GM23338 (cell line): Measurements from ENCODE around the gene TAS2R14. TPM values are rescaled to one million over a fixed set of nuclear protein-coding genes. Genes with fewer than 3 reads are reported as not detected.

ENCODE experiments used
- ATAC-seq: fragments of 200-7000 bp; cut with Tn5 transposase; 3 replicates; pipeline ENCODE4 v1.9.1; 2020
- DNase-seq: peaks from one replicate; pipeline ENCODE4 v3.0.0-alpha.2; 2015; ENCODE audit warnings: low spot score
- H2AFZ ChIP-seq: fragments of 200-600 bp; sonication (generic); 2 replicates; pipeline ENCODE4 v1.8.0; 2016; ENCODE audit warnings: antibody characterized with exemption, mild to moderate bottlenecking, moderate library complexity
- H3F3A ChIP-seq: fragments of 200-600 bp; sonication (generic); replicated peaks from 2 replicates; pipeline ENCODE4 v1.8.0; 2017; ENCODE audit warnings: antibody characterized with exemption, mixed run types, low read depth
- H3K27ac ChIP-seq: fragments of 200-600 bp; sonication (generic); 2 replicates; pipeline ENCODE4 v1.6.1; 2016; ENCODE audit warnings: low read depth
- H3K27me3 ChIP-seq: fragments of 200-600 bp; sonication (generic); 2 replicates; pipeline ENCODE4 v1.8.0; 2016; ENCODE audit warnings: mild to moderate bottlenecking, mixed run types, moderate library complexity; ENCODE audit not compliant: insufficient read depth
- H3K36me3 ChIP-seq: fragments of 200-600 bp; sonication (generic); 2 replicates; pipeline ENCODE4 v1.8.0; 2016; ENCODE audit warnings: mild to moderate bottlenecking; ENCODE audit not compliant: insufficient read depth
- H3K4me1 ChIP-seq: fragments of 200-600 bp; sonication (generic); 2 replicates; pipeline ENCODE4 v1.8.0; 2016; ENCODE audit warnings: mild to moderate bottlenecking, moderate library complexity; ENCODE audit not compliant: insufficient read depth
- H3K4me2 ChIP-seq: fragments of 200-600 bp; sonication (generic); 2 replicates; pipeline ENCODE4 v1.7.1; 2017; ENCODE audit warnings: mixed run types
- H3K4me3 ChIP-seq: fragments of 200-600 bp; sonication (generic); 2 replicates; pipeline ENCODE4 v1.6.1; 2016; ENCODE audit warnings: mixed run types
- H3K79me2 ChIP-seq: fragments of 200-600 bp; sonication (generic); replicated peaks from 2 replicates; pipeline ENCODE4 v1.8.0; 2017; ENCODE audit warnings: mild to moderate bottlenecking; ENCODE audit not compliant: insufficient read depth
- H3K9me2 ChIP-seq: fragments of 200-600 bp; sonication (generic); 2 replicates; pipeline ENCODE4 v1.8.0; 2017; ENCODE audit not compliant: insufficient read depth
- H4K20me1 ChIP-seq: fragments of 200-600 bp; sonication (generic); replicated peaks from 2 replicates; pipeline ENCODE4 v1.8.0; 2017; ENCODE audit warnings: mild to moderate bottlenecking; ENCODE audit not compliant: insufficient read depth
- H3K27ac Mint-ChIP-seq: 2 replicates; pipeline ENCODE4 v1.8.0; 2020; ENCODE audit warnings: inconsistent platforms, mild to moderate bottlenecking, moderate library complexity, mixed read lengths
- H3K27me3 Mint-ChIP-seq: 3 replicates; pipeline ENCODE4 v1.8.0; 2022; ENCODE audit warnings: low read depth, mild to moderate bottlenecking, moderate library complexity, mixed read lengths, inconsistent platforms; ENCODE audit not compliant: insufficient read depth, poor library complexity
- H3K36me3 Mint-ChIP-seq: 3 replicates; pipeline ENCODE4 v1.8.0; 2021; ENCODE audit warnings: low read depth, mild to moderate bottlenecking, inconsistent platforms, moderate library complexity, mixed read lengths
- H3K4me1 Mint-ChIP-seq: 3 replicates; pipeline ENCODE4 v1.8.0; 2020; ENCODE audit warnings: mild to moderate bottlenecking, inconsistent platforms, mixed read lengths
- H3K4me3 Mint-ChIP-seq: 3 replicates; pipeline ENCODE4 v1.8.0; 2021; ENCODE audit warnings: moderate library complexity, mild to moderate bottlenecking, inconsistent platforms, mixed read lengths
- H3K9me3 Mint-ChIP-seq: 3 replicates; pipeline ENCODE4 v1.8.0; 2020; ENCODE audit warnings: moderate library complexity, mild to moderate bottlenecking, inconsistent platforms, mixed read lengths
- CREB1 ChIP-seq: fragments of 250-450 bp; sonication (Bioruptor Pico); IDR thresholded peaks from 2 replicates; pipeline ENCODE4 v1.5.0; 2020; ENCODE audit warnings: low read depth, mild to moderate bottlenecking, moderate library complexity
- ETS1 ChIP-seq: IDR thresholded peaks from 2 replicates; pipeline ENCODE4 v1.6.1; 2016; ENCODE audit warnings: antibody characterized with exemption
- EZH2phosphoT487 ChIP-seq: fragments of 200-600 bp; sonication (generic); IDR thresholded peaks from one replicate; pipeline ENCODE4 v1.8.1; 2018; ENCODE audit warnings: antibody characterized with exemption; ENCODE audit not compliant: unreplicated experiment
- JUNB ChIP-seq: IDR thresholded peaks from one replicate; pipeline ENCODE4 v1.6.1; 2016; ENCODE audit warnings: antibody characterized with exemption; ENCODE audit not compliant: unreplicated experiment
- POLR2AphosphoS5 ChIP-seq: IDR thresholded peaks from 2 replicates; pipeline ENCODE4 v1.6.1; 2016; ENCODE audit warnings: antibody characterized with exemption, low read depth
- ZNF331 ChIP-seq: fragments of 250-450 bp; sonication (Bioruptor Pico); IDR thresholded peaks from 2 replicates; pipeline ENCODE4 v1.5.0; 2020; ENCODE audit warnings: low read depth, mild to moderate bottlenecking, moderate library complexity
- ZNF462 ChIP-seq: fragments of 250-450 bp; sonication (Bioruptor Pico); IDR thresholded peaks from 2 replicates; pipeline ENCODE4 v1.5.0; 2020; ENCODE audit warnings: mild to moderate bottlenecking, moderate library complexity
- polyA plus RNA-seq: library from polyadenylated mRNA; unstranded; fragments of >200 nt; fragmentation: Nextera tagmentation; extraction: Ambion mirVana; gene quantifications from 2 replicates; pipeline ENCODE4 v1.2.1, GENCODE V29; 2016
- total RNA-seq: library from RNA; depleted of rRNA; stranded (reverse); fragments of >200 nt; shearing (Covaris generic); gene quantifications from 2 replicates; pipeline ENCODE4 v1.2.3, GENCODE V29; 2014

The TAS2R14 gene
- total and polyA plus RNA-seq, 2 experiments from 2014 or later = 2.6 to 5.9 TPM

GRCh38 chr12:10986812-10987211 lies 47.7 kb upstream of the TAS2R14 start, which contains the start of gene TAS2R50:
TSS of gene TAS2R50 (minus strand) at chr12:10986912. CDS start at chr12:10986860, 52 bp downstream.
- Histone ChIP-seq H3K9me2 (peaks cover 10% of the 10 kb centered on the region; the same call in 1 of the 2 replicates), H4K20me1 (no peaks in the 10 kb centered on the region), H3K27ac (no peak within 1 kb of the TSS), H3K4me1 (no peaks in the 10 kb centered on the region), H2AFZ (no peak within 1 kb of the TSS), H3K79me2 (no peaks in the 10 kb centered on the region), H3F3A (no peaks in the 10 kb centered on the region), H3K27me3 (no peaks in the 10 kb centered on the region), H3K4me3 (no peak within 1 kb of the TSS), H3K36me3 (no peaks in the 10 kb centered on the region), H3K4me2 (no peak within 1 kb of the TSS)
- no peak within 1 kb of the TSS for H3K27ac Mint-ChIP-seq
- H3K9me3 Mint-ChIP-seq = peaks cover 2% of the 10 kb centered on the region; the same call in 1 of the 3 replicates
- peaks cover 2% of the 10 kb centered on the region for H3K27me3 Mint-ChIP-seq
- ATAC-seq (no peak), DNase-seq (no peak)
- TF ChIP-seq ETS1 = no peak
- no peak within 1 kb of the TSS for H3K4me3 Mint-ChIP-seq
- H3K36me3 Mint-ChIP-seq = peaks cover 9% of the 10 kb centered on the region; the same call in 2 of the 3 replicates
- peaks cover 3% of the 10 kb centered on the region; the same call in 2 of the 3 replicates for H3K4me1 Mint-ChIP-seq

- no peaks in the 10 kb centered on the region for H3K27me3 ChIP-seq
- Mint-ChIP-seq H3K4me1 (peaks cover 15% of the 10 kb centered on the region), H3K4me3 (no peak overlapping the region), H3K36me3 (no peaks in the 10 kb centered on the region), H3K9me3 (no peaks in the 10 kb centered on the region), H3K27me3 (peaks cover 1% of the 10 kb centered on the region), H3K27ac (no peak overlapping the region)
- peaks cover 10% of the 10 kb centered on the region; the same call in 1 of the 2 replicates for H3K9me2 ChIP-seq
- H3K4me2 ChIP-seq = no peak overlapping the region
- no peak overlapping the region for H2AFZ ChIP-seq
- no peaks in the 10 kb centered on the region for H3K36me3 ChIP-seq
- no peaks in the 10 kb centered on the region for H3F3A ChIP-seq
- no peak overlapping the region for H3K4me3 ChIP-seq
- no peak for TF ChIP-seq POLR2AphosphoS5
- TF ChIP-seq ZNF331 (CRISPR knock-in tag) = no peak
- TF ChIP-seq CREB1 (CRISPR knock-in tag) = no peak
- no peak for TF ChIP-seq EZH2phosphoT487
- H3K4me1 ChIP-seq = peaks cover 20% of the 10 kb centered on the region
- no peaks in the 10 kb centered on the region for H3K79me2 ChIP-seq
- ATAC-seq (no peak), DNase-seq (no peak)
- H4K20me1 ChIP-seq = 0 out of 2 replicates have a peak, but pooled peaks cover 5% of the 10 kb centered on the region
- no peak overlapping the region for H3K27ac ChIP-seq
These were observed 43.2 kb upstream of the TAS2R14 start for GRCh38 chr12:10982244-10982643.

- peak overlapping the region; percentile 24 for H3K4me2 ChIP-seq
- no peaks in the 10 kb centered on the region for H3K9me3 Mint-ChIP-seq
- peak; percentile 78 for ATAC-seq
- TF ChIP-seq JUNB (no peak), EZH2phosphoT487 (no peak), ZNF462 (no peak), POLR2AphosphoS5 (no peak)
These were observed 35.9 kb upstream of the TAS2R14 start for GRCh38 chr12:10974965-10975364.

More at GRCh38 chr12:10974965-10975364, 35.9 kb upstream of the TAS2R14 start:
- Histone ChIP-seq H3F3A (no peaks in the 10 kb centered on the region), H3K4me1 (peaks cover 47% of the 10 kb centered on the region), H2AFZ (no peak overlapping the region), H3K27me3 (no peaks in the 10 kb centered on the region), H3K9me2 (no peaks in the 10 kb centered on the region), H4K20me1 (peaks cover 5% of the 10 kb centered on the region), H3K4me3 (no peak overlapping the region), H3K36me3 (no peaks in the 10 kb centered on the region), H3K27ac (peak overlapping the region; percentile 43; the same call in 1 of the 2 replicates), H3K79me2 (no peaks in the 10 kb centered on the region)
- Mint-ChIP-seq H3K27ac (peak overlapping the region; percentile 25), H3K4me1 (peaks cover 43% of the 10 kb centered on the region), H3K4me3 (no peak overlapping the region), H3K27me3 (peaks cover 3% of the 10 kb centered on the region), H3K36me3 (no peaks in the 10 kb centered on the region)
- DNase-seq = peak; percentile 17
